HepG2 (cell line): ENCODE measurements around the gene STARD13. TPM values are rescaled to one million over a fixed set of nuclear protein-coding genes. Genes with fewer than 3 reads are reported as not detected.

Experiments
- CBX2 ChIP-seq, 2 experiments: fragments of 200-600 bp in 1 of 2; sonication (generic); formaldehyde crosslinking in 1 of 2; IDR thresholded peaks; 2 replicates each; pipeline versions ENCODE4 v1.7.0 to v1.8.1; 2018 to 2022; ENCODE audit warnings: low read depth in 2 of 2, low read length in 1 of 2, mild to moderate bottlenecking in 1 of 2, missing genetic modification reagents in 1 of 2
- CEBPB ChIP-seq: IDR thresholded peaks from 2 replicates; pipeline ENCODE4 v1.6.1; 2011; ENCODE audit warnings: low read depth, low read length, improper control_type of control experiment, borderline replicate concordance
- CEBPG ChIP-seq: IDR thresholded peaks from 2 replicates; pipeline ENCODE4 v1.6.1; 2016
- CREM ChIP-seq, 2 experiments: sonication (generic) in 1 of 2; formaldehyde crosslinking in 1 of 2; IDR thresholded peaks; 2 replicates each; pipeline versions ENCODE4 v1.4.0 to v1.6.1; 2016 to 2020; ENCODE audit warnings: antibody characterized with exemption in 1 of 2, mild to moderate bottlenecking in 1 of 2, missing genetic modification reagents in 1 of 2
- FLYWCH1 ChIP-seq: sonication (generic); formaldehyde crosslinking; IDR thresholded peaks from 2 replicates; pipeline ENCODE4 v1.8.1; 2023; ENCODE audit warnings: mild to moderate bottlenecking, missing genetic modification reagents
- FOXA1 ChIP-seq, 2 experiments: fragments of 450-650 bp in 1 of 2; sonication (generic) in 1 of 2; formaldehyde crosslinking in 1 of 2; IDR thresholded peaks; 2 replicates each; pipeline versions ENCODE4 v1.4.0 to v1.6.1; 2016 to 2020; ENCODE audit warnings: missing genetic modification reagents in 1 of 2
- FOXO1 ChIP-seq: sonication (generic); formaldehyde crosslinking; IDR thresholded peaks from 2 replicates; pipeline ENCODE4 v1.4.0; 2020; ENCODE audit warnings: missing genetic modification reagents
- GATAD2A ChIP-seq: IDR thresholded peaks from 2 replicates; pipeline ENCODE4 v1.6.1; 2016
- HMG20A ChIP-seq: IDR thresholded peaks from 2 replicates; pipeline ENCODE4 v1.6.1; 2016; ENCODE audit warnings: borderline replicate concordance
- HNF4G ChIP-seq, 2 experiments: sonication (generic) in 1 of 2; formaldehyde crosslinking in 1 of 2; IDR thresholded peaks; 2 replicates each; pipeline versions ENCODE4 v1.4.0 to v1.6.1; 2011 to 2020; ENCODE audit warnings: borderline replicate concordance in 2 of 2, low read depth in 2 of 2, mild to moderate bottlenecking in 2 of 2, low read length in 1 of 2, missing genetic modification reagents in 1 of 2, moderate library complexity in 1 of 2
- HOXA3 ChIP-seq: sonication (generic); formaldehyde crosslinking; IDR thresholded peaks from 2 replicates; pipeline ENCODE4 v1.5.0; 2020; ENCODE audit warnings: missing genetic modification reagents
- HOXD1 ChIP-seq: sonication (generic); formaldehyde crosslinking; IDR thresholded peaks from 2 replicates; pipeline ENCODE4 v1.5.0; 2020; ENCODE audit warnings: missing genetic modification reagents
- ISL2 ChIP-seq: sonication (generic); formaldehyde crosslinking; IDR thresholded peaks from 2 replicates; pipeline ENCODE4 v1.5.0; 2020; ENCODE audit warnings: missing genetic modification reagents
- LCORL ChIP-seq, 2 experiments: fragments of 450-650 bp in 1 of 2; sonication (generic) in 1 of 2; formaldehyde crosslinking in 1 of 2; IDR thresholded peaks; 2 replicates each; pipeline versions ENCODE4 v1.5.0 to v1.6.1; 2017 to 2020; ENCODE audit warnings: antibody characterized with exemption in 1 of 2, missing genetic modification reagents in 1 of 2
- MED1 ChIP-seq: sonication (generic); formaldehyde crosslinking; IDR thresholded peaks from 2 replicates; pipeline ENCODE4 v1.4.0; 2020; ENCODE audit warnings: missing genetic modification reagents
- MED13 ChIP-seq: sonication (generic); formaldehyde crosslinking; IDR thresholded peaks from 2 replicates; pipeline ENCODE4 v1.5.0; 2020; ENCODE audit warnings: missing genetic modification reagents
- NPAS2 ChIP-seq: sonication (generic); formaldehyde crosslinking; IDR thresholded peaks from 2 replicates; pipeline ENCODE4 v1.8.0; 2022; ENCODE audit warnings: mild to moderate bottlenecking, missing genetic modification reagents, borderline replicate concordance
- NR2C2 ChIP-seq: sonication (generic); formaldehyde crosslinking; IDR thresholded peaks from 2 replicates; pipeline ENCODE4 v1.4.0; 2020; ENCODE audit warnings: missing genetic modification reagents, mild to moderate bottlenecking, moderate library complexity, borderline replicate concordance
- NR2F1 ChIP-seq, 2 experiments: fragments of 450-650 bp in 1 of 2; formaldehyde crosslinking in 1 of 2; IDR thresholded peaks; 2 replicates each; pipeline versions ENCODE4 v1.5.0 to v1.6.1; 2016 to 2020; ENCODE audit warnings: mild to moderate bottlenecking in 1 of 2, missing compliant biosample characterization in 1 of 2, missing genetic modification reagents in 1 of 2, moderate library complexity in 1 of 2
- NRL ChIP-seq: sonication (generic); formaldehyde crosslinking; IDR thresholded peaks from 2 replicates; pipeline ENCODE4 v1.5.0; 2020; ENCODE audit warnings: missing genetic modification reagents, mild to moderate bottlenecking, moderate library complexity, borderline replicate concordance
- PCBP2 ChIP-seq: fragments of 200-400 bp; formaldehyde crosslinking; optimal IDR thresholded peaks from 2 replicates; pipeline ENCODE3; 2018; ENCODE audit warnings: low read length, low read depth; ENCODE audit not compliant: poor library complexity, severe bottlenecking
- RFXAP ChIP-seq: sonication (generic); formaldehyde crosslinking; IDR thresholded peaks from 2 replicates; pipeline ENCODE4 v1.4.0; 2020; ENCODE audit warnings: missing genetic modification reagents, borderline replicate concordance
- SOX5 ChIP-seq: IDR thresholded peaks from 2 replicates; pipeline ENCODE4 v1.6.1; 2016; ENCODE audit warnings: borderline replicate concordance
- SP4 ChIP-seq: sonication (generic); formaldehyde crosslinking; IDR thresholded peaks from 2 replicates; pipeline ENCODE4 v1.8.1; 2023; ENCODE audit warnings: mild to moderate bottlenecking, missing genetic modification reagents
- TEAD3 ChIP-seq: optimal IDR thresholded peaks from 2 replicates; pipeline ENCODE3; 2016; ENCODE audit warnings: borderline replicate concordance
- THAP11 ChIP-seq: IDR thresholded peaks from 2 replicates; pipeline ENCODE4 v1.6.1; 2016; ENCODE audit warnings: missing biosample characterization, missing genetic modification reagents
- ZBTB43 ChIP-seq: sonication (generic); formaldehyde crosslinking; conservative IDR thresholded peaks from 2 replicates; pipeline ENCODE4 v1.4.0; 2020; ENCODE audit warnings: missing genetic modification reagents
- ZBTB7A ChIP-seq: sonication (generic); formaldehyde crosslinking; IDR thresholded peaks from 2 replicates; pipeline ENCODE4 v1.8.0; 2022; ENCODE audit warnings: mild to moderate bottlenecking, missing genetic modification reagents
- ZNF75D ChIP-seq: sonication (generic); formaldehyde crosslinking; IDR thresholded peaks from 2 replicates; pipeline ENCODE4 v1.8.1; 2023; ENCODE audit warnings: missing genetic modification reagents, mild to moderate bottlenecking, borderline replicate concordance
- polyA plus RNA-seq, 8 experiments: library from polyadenylated mRNA; depleted of rRNA in 3 of 8; stranded (reverse) in 7 of 8; unstranded in 1 of 8; fragments of >200 nt; fragmentation: Illumina TruSeq in 4 of 8; extraction: Trizol in 4 of 8; gene quantifications; 2 replicates each; pipeline versions ENCODE4 v1.2.1 to v1.2.3, GENCODE V29; 2011 to 2016; ENCODE audit warnings: low read depth in 4 of 8, missing spikeins in 1 of 8, mixed read lengths in 1 of 8; ENCODE audit not compliant: insufficient read depth in 1 of 8
- total RNA-seq, 5 experiments: library from RNA; depleted of rRNA; stranded (reverse); fragments of >200 nt; fragmentation: Illumina TruSeq; extraction: Trizol; gene quantifications; 2 replicates each; pipeline ENCODE4 v1.2.3, GENCODE V29; 2016; ENCODE audit warnings: low read depth in 1 of 5
- TF ChIP-seq, protein P1 (sequence below): IDR thresholded peaks from 2 replicates; pipeline ENCODE4 v1.6.1; 2016; ENCODE audit warnings: missing genetic modification reagents, missing compliant biosample characterization

Gene STARD13
- total and polyA plus RNA-seq, 2 of the 13 experiments (the other 11 are each of a cell fraction or from before 2014, with no cell fraction given), result 12.8 to 14.3 TPM

DNA sequence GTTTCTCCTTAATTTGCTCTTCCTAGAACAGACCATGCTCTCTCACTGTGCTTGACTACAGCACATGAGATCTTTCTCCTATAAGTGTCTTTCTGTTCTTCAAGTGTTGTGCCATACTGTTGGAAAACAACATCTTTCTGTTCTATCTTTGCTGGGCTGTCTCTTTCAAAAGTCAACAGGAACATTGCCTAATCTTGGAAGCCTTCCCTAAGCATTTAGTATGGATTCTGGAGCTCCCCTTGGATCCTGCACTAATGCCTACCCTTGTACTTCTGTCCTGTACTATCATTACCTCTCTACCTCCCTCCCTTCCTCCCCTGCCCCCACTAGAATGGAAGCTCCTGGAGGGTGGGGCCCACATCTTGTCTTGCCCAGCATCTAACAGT, 26.8 kb downstream of the STARD13 start (continued):
- no peak for TF ChIP-seq CBX2 (IDR thresholded peaks at IDR 0.05; ENCODE audit: low read depth, low read length)
- TF ChIP-seq CBX2 (CRISPR knock-in tag; IDR thresholded peaks at IDR 0.05; ENCODE audit: low read depth), result no peak
- peak; percentile 42; the same call in 1 of the 2 replicates for TF ChIP-seq SOX5
- peak; percentile 56; the same call in 1 of the 2 replicates for TF ChIP-seq CREM (IDR thresholded peaks at IDR 0.05)
- TF ChIP-seq CREM (CRISPR knock-in tag; IDR thresholded peaks at IDR 0.05), result no peak
- TF ChIP-seq HOXD1, result 0 out of 2 replicates have a peak, but pooled peaks have one; percentile 47
- peak; percentile 37; the same call in 1 of the 2 replicates for TF ChIP-seq HNF4G (IDR thresholded peaks at IDR 0.05; ENCODE audit: borderline replicate concordance, low read depth, low read length)
- TF ChIP-seq HNF4G (CRISPR knock-in tag; IDR thresholded peaks at IDR 0.05; ENCODE audit: borderline replicate concordance, low read depth), result no peak
- TF ChIP-seq, protein P1, sequence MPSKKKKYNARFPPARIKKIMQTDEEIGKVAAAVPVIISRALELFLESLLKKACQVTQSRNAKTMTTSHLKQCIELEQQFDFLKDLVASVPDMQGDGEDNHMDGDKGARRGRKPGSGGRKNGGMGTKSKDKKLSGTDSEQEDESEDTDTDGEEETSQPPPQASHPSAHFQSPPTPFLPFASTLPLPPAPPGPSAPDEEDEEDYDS (CRISPR knock-in tag), result 0 out of 2 replicates have a peak, but pooled peaks have one; percentile 32
- TF ChIP-seq NR2C2 (CRISPR knock-in tag), result 0 out of 2 replicates have a peak, but pooled peaks have one; percentile 31
- TF ChIP-seq NR2F1 (CRISPR knock-in tag; IDR thresholded peaks at IDR 0.05), result no peak
- TF ChIP-seq RFXAP (CRISPR knock-in tag), result no peak
- TF ChIP-seq LCORL (IDR thresholded peaks at IDR 0.05), result no peak
- 0 out of 2 replicates have a peak, but pooled peaks have one; percentile 42 for TF ChIP-seq LCORL (CRISPR knock-in tag; IDR thresholded peaks at IDR 0.05)
- TF ChIP-seq NPAS2, result no peak
- TF ChIP-seq NRL (CRISPR knock-in tag), result no peak
- TF ChIP-seq CEBPB, result peak; percentile 88
- 0 out of 2 replicates have a peak, but pooled peaks have one; percentile 37 for TF ChIP-seq MED13 (CRISPR knock-in tag)
- no peak for TF ChIP-seq ZNF75D (CRISPR knock-in tag)
- peak; percentile 93 for TF ChIP-seq CEBPG (CRISPR knock-in tag)
- TF ChIP-seq TEAD3 (CRISPR knock-in tag), result no peak
- no peak for TF ChIP-seq HOXA3 (CRISPR knock-in tag)
- TF ChIP-seq FLYWCH1 (CRISPR knock-in tag), result no peak
- peak; percentile 76 for TF ChIP-seq ISL2 (CRISPR knock-in tag)
- TF ChIP-seq THAP11, result peak; percentile 34; the same call in 1 of the 2 replicates
- peak; percentile 50; the same call in 1 of the 2 replicates for TF ChIP-seq MED1 (CRISPR knock-in tag)
- peak; percentile 43; the same call in 1 of the 2 replicates for TF ChIP-seq HMG20A (CRISPR knock-in tag)
- no peak for TF ChIP-seq ZBTB7A (CRISPR knock-in tag)
- peak; percentile 88 for TF ChIP-seq GATAD2A
- no peak for TF ChIP-seq FOXA1 (IDR thresholded peaks at IDR 0.05)
- peak; percentile 87; the same call in 1 of the 2 replicates for TF ChIP-seq FOXA1 (CRISPR knock-in tag; IDR thresholded peaks at IDR 0.05)
- TF ChIP-seq SP4 (CRISPR knock-in tag), result no peak
- no peak for TF ChIP-seq PCBP2
- TF ChIP-seq ZBTB43 (CRISPR knock-in tag), result peak; percentile 43; the same call in 1 of the 2 replicates
- TF ChIP-seq FOXO1 (CRISPR knock-in tag), result peak; percentile 60; the same call in 1 of the 2 replicates
